Activated B cell treated with CpG ODN at 0.5 μM for 24 hours (primary cell): ENCODE results near the gene NLRP4. TPM values are rescaled to one million over a fixed set of nuclear protein-coding genes. Genes with fewer than 3 reads are reported as not detected.

Source experiments
- ATAC-seq: fragments of 200-7000 bp; cut with Tn5 transposase; one replicate; pipeline ENCODE4 v1.10.0; 2021; ENCODE audit warnings: low read depth, mild to moderate bottlenecking, moderate library complexity
- CTCF ChIA-PET: fragments of 350-600 bp; sonication (Branson Sonifier 250); formaldehyde crosslinking; loops from one replicate; lab custom pipeline; 2021; ENCODE audit warnings: antibody characterized with exemption; lab: Charles Lee
- POLR2A ChIA-PET: fragments of 350-600 bp; sonication (Branson Sonifier 250); formaldehyde crosslinking; loops from one replicate; lab custom pipeline; 2021; ENCODE audit warnings: antibody characterized with exemption; lab: Charles Lee
- DNase-seq: peaks from one replicate; pipeline ENCODE4 v3.0.0; 2022
- H3K27ac Mint-ChIP-seq: one replicate; pipeline ENCODE4 v1.8.0; 2020; ENCODE audit warnings: mixed read lengths
- H3K27me3 Mint-ChIP-seq: one replicate; pipeline ENCODE4 v1.8.0; 2021; ENCODE audit warnings: mixed read lengths
- H3K36me3 Mint-ChIP-seq: one replicate; pipeline ENCODE4 v1.8.0; 2021; ENCODE audit warnings: low read depth, mixed read lengths
- H3K4me1 Mint-ChIP-seq: one replicate; pipeline ENCODE4 v1.8.0; 2021; ENCODE audit warnings: mixed read lengths
- H3K4me3 Mint-ChIP-seq: one replicate; pipeline ENCODE4 v1.8.0; 2020; ENCODE audit warnings: mild to moderate bottlenecking, mixed read lengths
- H3K9me3 Mint-ChIP-seq: one replicate; pipeline ENCODE4 v1.8.0; 2020; ENCODE audit warnings: mixed read lengths
- CTCF ChIP-seq: fragments of 200-600 bp; IDR thresholded peaks from one replicate; pipeline ENCODE4 v1.8.0; 2022; ENCODE audit warnings: antibody characterized with exemption, mild to moderate bottlenecking
- intact Hi-C: fragments of 100-400 bp; cut with micrococcal nuclease; formaldehyde crosslinking; loops from one replicate; pipeline ENCODE4 v1.15.1; 2024
- total RNA-seq: library from RNA; stranded (reverse); gene quantifications from 2 replicates; pipeline ENCODE4 v1.2.3, GENCODE V29; 2022

The NLRP4 gene
- total RNA-seq, 1 donor from 2014 or later = 0.31 TPM

GRCh38 chr19:55930996-55931515, 94.7 kb downstream of the NLRP4 start:
- ChIA-PET CTCF (no interaction called here), POLR2A (no interaction called here)
- Mint-ChIP-seq H3K4me1 (no peaks in the 10 kb centered on the region), H3K9me3 (no peaks in the 10 kb centered on the region), H3K36me3 (no peaks in the 10 kb centered on the region), H3K27me3 (peaks cover 2% of the 10 kb centered on the region), H3K4me3 (no peak overlapping the region), H3K27ac (no peak overlapping the region)
- no peak for DNase-seq
- no peak for ATAC-seq
- intact Hi-C loops = no loop called here
- no peak for TF ChIP-seq CTCF

Other genes with a start within 250 kb of the NLRP4 start
- gene FIZ1, start 237.0 kb upstream of the NLRP4 start, total RNA-seq = 17.5 and 21.2 TPM in 2 replicates
- 12.6 and 16.1 TPM in 2 replicates for gene ZNF524, start 236.3 kb upstream of the NLRP4 start, total RNA-seq
- 17.2 and 18.9 TPM in 2 replicates for gene ZNF865, start 230.9 kb upstream of the NLRP4 start, total RNA-seq
- 8.7 and 8.9 TPM in 2 replicates for gene ZNF784, start 212.0 kb upstream of the NLRP4 start, total RNA-seq
- 55.0 and 81.2 TPM in 2 replicates for gene ZNF580, start 195.5 kb upstream of the NLRP4 start, total RNA-seq
- 42.7 and 46.5 TPM in 2 replicates for gene ZNF581, start 192.9 kb upstream of the NLRP4 start, total RNA-seq
- 14.0 and 14.4 TPM in 2 replicates for gene CCDC106, start 188.3 kb upstream of the NLRP4 start, total RNA-seq
- 256 and 273 TPM in 2 replicates for gene U2AF2, start 181.5 kb upstream of the NLRP4 start, total RNA-seq
- gene EPN1, start 161.3 kb upstream of the NLRP4 start, total RNA-seq = 56.6 and 65.2 TPM in 2 replicates
- not detected in 2 replicates for gene NLRP9, start 98.1 kb upstream of the NLRP4 start, total RNA-seq
- gene RFPL4A, start 77.4 kb upstream of the NLRP4 start, total RNA-seq = not detected in 2 replicates
- gene RFPL4AL1, start 67.4 kb upstream of the NLRP4 start, total RNA-seq = not detected in 2 replicates
- gene NLRP11, start 4.5 kb upstream of the NLRP4 start, total RNA-seq = 0.16 and 0.17 TPM in 2 replicates
- gene NLRP13, start 95.8 kb downstream of the NLRP4 start, total RNA-seq = not detected in 2 replicates
- not detected in 2 replicates for gene NLRP8, start 111.3 kb downstream of the NLRP4 start, total RNA-seq
- not detected in 2 replicates for gene NLRP5, start 150.2 kb downstream of the NLRP4 start, total RNA-seq